PFSK-1 (cell line): ENCODE data around the gene GUCY1A2.

Experiments used
- POLR2AphosphoS5 ChIP-seq: IDR thresholded peaks from 2 replicates; pipeline ENCODE4 v1.6.1; 2012; ENCODE audit warnings: low read depth, mild to moderate bottlenecking, control low read depth, low read length, moderate library complexity
- SIN3A ChIP-seq: IDR thresholded peaks from 2 replicates; pipeline ENCODE4 v1.6.1; 2012; ENCODE audit warnings: mild to moderate bottlenecking, low read length, moderate library complexity, borderline replicate concordance; ENCODE audit not compliant: insufficient read depth

DNA sequence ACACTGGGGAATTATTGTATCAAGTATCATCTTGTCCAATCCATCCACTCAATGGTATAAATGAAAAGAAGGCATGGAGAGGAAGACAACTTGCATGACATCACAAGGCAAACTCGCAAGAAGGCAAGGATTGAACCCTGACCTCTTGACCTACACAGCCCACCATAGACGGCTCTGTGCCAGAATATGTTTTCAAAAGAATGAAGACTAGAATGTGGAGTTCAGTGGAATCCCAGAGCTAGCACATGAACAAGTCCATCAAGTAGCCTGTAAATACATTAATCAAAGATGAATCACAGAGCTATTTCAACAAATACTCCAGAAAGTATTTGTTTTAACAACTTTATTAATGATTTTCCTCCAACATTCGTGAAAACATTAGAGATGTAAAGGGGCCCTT is 189.7 kb downstream of the GUCY1A2 start:
- TF ChIP-seq POLR2AphosphoS5, result no peak
- no peak for TF ChIP-seq SIN3A
